Upper lobe of left lung (tissue), 6 donors: ENCODE results near the gene COA7. TPM values are rescaled to one million over a fixed set of nuclear protein-coding genes. Genes with fewer than 3 reads are reported as not detected.

Experiments used
- ATAC-seq, 2 donors: fragments of 200-7000 bp; cut with Tn5 transposase; one replicate each; pipeline ENCODE4 v1.9.1; 2022; ENCODE audit warnings: mild to moderate bottlenecking in 2 of 2, moderate library complexity in 2 of 2; ENCODE audit not compliant: low FRiP score in 2 of 2
- DNase-seq, 2 donors: peaks; one replicate each; pipeline ENCODE4 v3.0.0-alpha.2; 2019 to 2020
- H3K27ac ChIP-seq, 4 donors: fragments of 200-600 bp; sonication (generic); one replicate each; pipeline ENCODE4 v1.5.1; 2016 to 2019
- H3K27me3 ChIP-seq, 4 donors: fragments of 200-600 bp; sonication (generic); one replicate each; pipeline ENCODE4 v1.5.1; 2017 to 2019
- H3K36me3 ChIP-seq, 4 donors: fragments of 200-600 bp; sonication (generic); one replicate each; pipeline ENCODE4 v1.5.1; 2016 to 2019
- H3K4me1 ChIP-seq, 4 donors: fragments of 200-600 bp; sonication (generic); one replicate each; pipeline ENCODE4 v1.5.1; 2018 to 2019
- H3K4me3 ChIP-seq, 4 donors: fragments of 200-600 bp; sonication (generic); one replicate each; pipeline ENCODE4 v1.5.1; 2017 to 2019; ENCODE audit warnings: mild to moderate bottlenecking in 2 of 4, moderate library complexity in 1 of 4
- H3K9me3 ChIP-seq, 4 donors: fragments of 200-600 bp; sonication (generic); one replicate each; pipeline ENCODE4 v1.5.1; 2018 to 2019
- CTCF ChIP-seq, 6 experiments: fragments of 450-650 bp in 4 of 6; fragments of 200-600 bp in 2 of 6; sonication (generic) in 2 of 6; IDR thresholded peaks; one replicate each; pipeline ENCODE4 v1.5.1; 2016 to 2019; ENCODE audit warnings: antibody characterized with exemption in 6 of 6
- EP300 ChIP-seq, 4 donors: sonication (generic); formaldehyde crosslinking; IDR thresholded peaks; one replicate each; pipeline ENCODE4 v1.5.1; 2017; ENCODE audit warnings: antibody characterized with exemption in 4 of 4, control low read depth in 2 of 4
- POLR2A ChIP-seq, 4 donors: fragments of 450-650 bp; IDR thresholded peaks; one replicate each; pipeline ENCODE4 v1.5.1; 2016 to 2017; ENCODE audit warnings: antibody characterized with exemption in 4 of 4, mild to moderate bottlenecking in 2 of 4
- POLR2AphosphoS5 ChIP-seq, 2 donors: sonication (generic); formaldehyde crosslinking; IDR thresholded peaks; one replicate each; pipeline ENCODE4 v1.5.1; 2017; ENCODE audit warnings: antibody characterized with exemption in 2 of 2
- WGBS, 2 donors: methylation state at CpG; one replicate each; pipeline ENCODE4 v1.1.5; 2017 to 2018; 5-methylcytosine and 5-hydroxymethylcytosine counted together
- total RNA-seq, 6 donors: library from RNA; depleted of rRNA in 4 of 6; stranded (reverse); fragments of >200 nt in 4 of 6; gene quantifications; one replicate each; pipeline versions ENCODE4 v1.1.0 to v1.2.1, GENCODE V29; 2016 to 2021
- donor health status: DM: no; HTN: no; CAD: no; lungs with moderate emphysema.
- donor health status: DM: no; HTN: yes; CAD: no; lungs with severe emphysema.

The COA7 gene
- total RNA-seq, 6 donors from 2014 or later, result 2.2 to 20.8 (median 10.6) TPM

GRCh38 chr1:52684545-52684944 lies 13.6 kb downstream of the COA7 start:
- Histone ChIP-seq H3K27me3 (no peaks in the 10 kb centered on the region), H3K36me3 (peaks cover 0 to 24% (median 14%) of the 10 kb centered on the region in 4 donors), H3K27ac (no peak overlapping the region), H3K9me3 (no peaks in the 10 kb centered on the region), H3K4me3 (no peak overlapping the region), H3K4me1 (peaks cover 0 to 8% (median 3%) of the 10 kb centered on the region in 4 donors)
- no peak for TF ChIP-seq CTCF (IDR thresholded peaks at IDR 0.05)
- no peak for TF ChIP-seq EP300 (IDR thresholded peaks at IDR 0.05)
- TF ChIP-seq POLR2A (IDR thresholded peaks at IDR 0.05), result no peak
- no peak for TF ChIP-seq POLR2AphosphoS5 (IDR thresholded peaks at IDR 0.05)
- WGBS, 2 donors, result 79 to 93% methylated on average over 1 of the region's 1 CpG
- ATAC-seq (no peak), DNase-seq (no peak)

- ATAC-seq (no peak), DNase-seq (no peak)
- Histone ChIP-seq H3K9me3 (no peaks in the 10 kb centered on the region), H3K36me3 (peaks cover 0 to 19% (median 13%) of the 10 kb centered on the region in 4 donors), H3K27ac (no peak overlapping the region), H3K27me3 (no peaks in the 10 kb centered on the region), H3K4me1 (peaks cover 0 to 8% (median 3%) of the 10 kb centered on the region in 4 donors), H3K4me3 (no peak overlapping the region)
- TF ChIP-seq POLR2A (IDR thresholded peaks at IDR 0.05) (no peak), POLR2AphosphoS5 (IDR thresholded peaks at IDR 0.05) (no peak), CTCF (IDR thresholded peaks at IDR 0.05) (no peak), EP300 (IDR thresholded peaks at IDR 0.05) (no peak)
- 85 to 89% methylated on average over 4 of the region's 4 CpGs for whole genome bisulfite sequencing, 2 donors
Measured at GRCh38 chr1:52683367-52683940, 14.7 kb downstream of the COA7 start.

GRCh38 chr1:52681136-52681535 lies 17.0 kb downstream of the COA7 start:
- 87 to 93% methylated on average over 4 of the region's 4 CpGs for WGBS, 2 donors

GRCh38 chr1:52680353-52680752 lies 17.8 kb downstream of the COA7 start:
- Histone ChIP-seq H3K27ac (no peak overlapping the region), H3K4me3 (no peak overlapping the region), H3K36me3 (no peaks in the 10 kb centered on the region), H3K9me3 (no peaks in the 10 kb centered on the region), H3K4me1 (peaks cover 4 to 13% (median 11%) of the 10 kb centered on the region in 4 donors), H3K27me3 (no peaks in the 10 kb centered on the region)
- WGBS, 2 donors, result 90 to 92% methylated on average over 3 of the region's 3 CpGs
- TF ChIP-seq POLR2A (IDR thresholded peaks at IDR 0.05), result no peak
- TF ChIP-seq EP300 (IDR thresholded peaks at IDR 0.05), result no peak
- TF ChIP-seq CTCF (IDR thresholded peaks at IDR 0.05), result no peak
- TF ChIP-seq POLR2AphosphoS5 (IDR thresholded peaks at IDR 0.05), result no peak
- ATAC-seq, result no peak
- no peak for DNase-seq

More at GRCh38 chr1:52681136-52681535, 17.0 kb downstream of the COA7 start:
- DNase-seq, result no peak
- no peak for ATAC-seq
- H3K4me3 ChIP-seq, result no peak overlapping the region
- H3K9me3 ChIP-seq, result no peaks in the 10 kb centered on the region
- no peaks in the 10 kb centered on the region for H3K27me3 ChIP-seq
- H3K27ac ChIP-seq, result no peak overlapping the region
- H3K36me3 ChIP-seq, result no peaks in the 10 kb centered on the region
- no peak for TF ChIP-seq POLR2AphosphoS5 (IDR thresholded peaks at IDR 0.05)
- TF ChIP-seq POLR2A (IDR thresholded peaks at IDR 0.05), result no peak
- no peak for TF ChIP-seq EP300 (IDR thresholded peaks at IDR 0.05)
- TF ChIP-seq CTCF (IDR thresholded peaks at IDR 0.05), result no peak
- peaks cover 4 to 17% (median 13%) of the 10 kb centered on the region in 4 donors for H3K4me1 ChIP-seq

- Histone ChIP-seq H3K36me3 (no peaks in the 10 kb centered on the region), H3K4me1 (peaks cover 4 to 13% (median 11%) of the 10 kb centered on the region in 4 donors), H3K4me3 (no peak overlapping the region), H3K9me3 (no peaks in the 10 kb centered on the region), H3K27ac (no peak overlapping the region), H3K27me3 (no peaks in the 10 kb centered on the region)
- WGBS, 2 donors, result 93 to 95% methylated on average over 5 of the region's 5 CpGs
- TF ChIP-seq POLR2A (IDR thresholded peaks at IDR 0.05) (no peak), EP300 (IDR thresholded peaks at IDR 0.05) (no peak), POLR2AphosphoS5 (IDR thresholded peaks at IDR 0.05) (no peak), CTCF (IDR thresholded peaks at IDR 0.05) (no peak)
- ATAC-seq (no peak), DNase-seq (no peak)
Measured at GRCh38 chr1:52679498-52679897, 18.6 kb downstream of the COA7 start.
